GM21737 (cell line): ENCODE data around the gene FARP1.
"Not testable (repeated sequence)": the region's sequence is repeated elsewhere in the genome, so short reads cannot be mapped to it uniquely, and the experiment has no call there.

Experiments
- ATAC-seq: cut with Tn5 transposase; IDR thresholded peaks from one replicate; pipeline ENCODE4 v1.9.1; 2021; ENCODE audit warnings: mild to moderate bottlenecking, moderate library complexity; ENCODE audit not compliant: unreplicated experiment

FARP1 gene

DNA sequence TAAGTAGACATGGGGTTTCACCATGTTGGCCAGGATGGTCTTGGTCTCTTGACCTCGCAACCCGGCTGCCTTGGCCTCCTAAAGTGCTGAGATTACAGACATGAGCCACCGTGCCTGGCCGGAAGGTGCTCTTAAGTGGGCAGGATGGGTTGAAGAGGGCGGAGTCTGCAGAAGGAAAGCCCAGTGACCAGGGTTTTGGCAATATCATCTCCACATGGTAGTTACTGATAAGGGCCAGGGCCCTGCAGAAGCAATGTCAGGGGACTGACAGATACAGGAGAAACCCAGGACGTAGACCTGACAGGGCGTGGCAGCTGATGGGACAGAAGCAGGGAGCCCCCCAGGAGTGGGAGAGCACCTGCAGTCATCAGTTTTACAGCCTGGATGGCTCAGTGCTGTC lies 79.9 kb downstream of the FARP1 start:
- no peak for ATAC-seq

DNA sequence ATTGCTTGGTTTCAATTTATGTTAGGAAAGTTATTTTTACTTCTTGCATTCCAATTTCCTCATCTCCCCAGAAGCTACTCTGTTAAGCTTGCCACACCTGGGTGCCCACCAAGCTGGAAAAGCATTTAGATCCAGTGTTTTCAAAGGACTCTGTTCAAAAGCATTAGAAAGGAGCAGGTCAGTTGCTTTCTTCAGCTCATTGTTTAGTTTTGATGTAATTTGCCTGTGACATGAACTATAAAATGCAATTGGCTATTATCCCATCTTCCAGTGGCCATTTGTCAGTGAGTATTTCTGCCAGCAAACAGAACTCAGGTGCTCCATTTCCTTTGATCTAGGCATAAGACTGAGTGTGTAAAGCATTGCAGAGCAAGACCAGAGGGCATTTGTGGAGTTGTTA lies 80.8 kb downstream of the FARP1 start:
- no peak for ATAC-seq

GRCh38 chr13:98224557-98224956 lies 81.7 kb downstream of the FARP1 start:
- ATAC-seq, result no peak

- no peak for ATAC-seq
These were observed 82.4 kb downstream of the FARP1 start for GRCh38 chr13:98225036-98225940.

- no peak for ATAC-seq
These were observed 83.6 kb downstream of the FARP1 start for GRCh38 chr13:98226496-98226895.

DNA sequence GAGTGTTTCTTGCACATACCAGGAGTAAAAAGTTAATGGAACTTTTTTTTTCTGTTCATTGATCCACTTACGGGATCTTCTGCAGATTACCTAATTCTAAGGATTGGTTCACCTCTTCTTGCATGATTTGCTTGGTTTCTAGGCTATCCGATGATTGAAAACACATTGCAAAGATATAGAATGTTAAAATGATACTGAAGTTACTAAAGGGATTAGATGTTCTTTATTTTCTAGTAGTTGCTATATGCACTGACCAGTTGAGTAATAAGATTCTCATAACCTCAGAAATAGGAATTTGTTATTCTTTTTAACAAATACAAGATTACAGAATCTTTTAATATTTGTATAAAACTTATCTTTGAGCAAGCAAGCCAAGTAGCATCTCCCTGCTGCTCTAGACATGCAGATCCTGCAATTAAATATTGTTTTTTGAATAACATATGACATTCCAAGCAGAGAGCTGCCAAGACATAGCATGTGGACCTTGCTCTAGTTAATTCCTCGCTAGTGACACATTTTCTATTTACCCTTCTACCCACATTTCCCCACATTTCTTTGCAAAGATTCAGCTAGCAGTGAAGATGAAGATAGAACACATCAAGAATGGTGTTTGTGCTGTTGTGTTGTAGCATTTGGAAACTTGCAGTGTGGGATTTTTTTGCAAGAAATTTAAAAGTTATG lies 85.9 kb downstream of the FARP1 start:
- ATAC-seq, result no peak

DNA sequence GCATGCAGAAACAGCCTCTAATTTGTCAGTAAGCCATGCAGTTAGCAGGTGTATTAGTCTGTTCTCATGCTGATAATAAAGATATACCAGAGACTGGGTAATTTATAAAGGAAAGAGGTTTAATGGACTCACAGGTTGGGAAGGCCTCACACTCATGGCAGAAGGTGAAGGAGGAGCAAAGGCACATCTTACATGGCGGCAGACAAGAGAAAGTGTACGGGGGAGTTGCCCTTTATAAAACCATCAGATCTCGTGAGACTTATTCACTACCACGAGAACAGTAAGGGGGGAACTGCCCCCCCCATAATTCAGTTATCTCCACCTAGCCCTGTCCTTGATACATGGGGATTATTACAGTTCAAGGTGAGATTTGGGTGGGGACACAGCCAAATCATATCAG lies 87.9 kb downstream of the FARP1 start:
- not testable (repeated sequence) for ATAC-seq

- ATAC-seq, result no peak
These were observed 89.6 kb downstream of the FARP1 start for GRCh38 chr13:98232456-98232855.

- no peak for ATAC-seq
These were observed 90.2 kb downstream of the FARP1 start for GRCh38 chr13:98233127-98233526.

DNA sequence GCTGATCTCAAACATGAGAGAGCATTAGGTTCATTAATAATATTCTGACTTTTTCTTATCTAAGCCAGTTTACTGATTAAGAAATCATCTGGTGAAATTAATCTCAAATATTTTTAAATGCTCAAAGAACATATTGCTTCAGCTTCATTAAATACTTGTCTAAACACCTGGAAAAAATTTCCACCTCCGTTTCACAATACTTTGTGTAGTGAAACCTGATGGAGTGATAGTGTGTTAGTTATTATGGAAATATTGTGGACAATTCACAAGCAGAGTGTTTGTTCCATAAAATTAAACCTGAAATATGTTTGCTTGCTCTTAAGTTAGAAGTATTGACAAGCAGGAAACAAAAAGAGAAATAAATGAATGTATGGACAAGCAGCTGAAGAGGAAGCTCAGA lies 91.5 kb downstream of the FARP1 start:
- ATAC-seq, result no peak

DNA sequence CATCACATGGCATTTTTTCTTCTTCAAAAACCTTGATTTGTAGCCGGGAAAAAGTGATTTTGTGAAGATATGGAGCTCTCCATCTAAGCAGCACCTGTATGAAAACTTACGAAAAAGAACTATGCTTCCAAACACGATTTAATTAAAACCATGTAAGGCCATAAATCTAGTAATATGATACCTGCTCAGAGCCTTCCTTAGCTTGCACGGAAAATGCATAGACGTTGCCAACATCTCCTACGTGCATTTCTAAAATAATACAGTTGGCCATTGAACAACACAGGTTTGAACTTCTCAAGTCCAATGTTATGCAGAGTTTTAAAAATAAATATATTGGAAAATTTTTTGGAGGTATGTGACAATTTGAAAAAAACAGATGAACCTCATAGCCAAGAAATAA lies 93.3 kb downstream of the FARP1 start:
- no peak for ATAC-seq

- ATAC-seq, result no peak
These were observed 94.4 kb downstream of the FARP1 start for GRCh38 chr13:98237331-98237730.

GRCh38 chr13:98239162-98240076 lies 96.5 kb downstream of the FARP1 start:
- no peak for ATAC-seq

DNA sequence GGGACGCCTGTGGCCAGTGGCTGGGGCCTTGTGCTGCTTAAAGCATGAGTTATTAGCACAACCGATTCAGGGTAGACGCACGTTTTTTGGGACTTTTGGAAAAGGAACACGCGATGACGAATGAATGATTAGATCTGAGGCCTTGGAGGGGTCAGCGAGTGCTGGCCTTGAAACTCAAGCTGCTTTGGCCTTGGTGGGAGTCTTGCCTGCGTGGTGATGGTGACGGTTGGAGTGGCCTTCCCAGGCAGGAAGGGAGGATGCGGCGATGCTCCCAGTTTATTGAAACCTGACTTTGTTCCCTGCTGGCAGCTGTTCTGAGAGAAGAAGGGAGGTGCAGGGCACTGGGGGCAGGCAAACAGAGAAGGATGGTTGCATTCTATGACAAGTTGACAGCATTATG lies 97.2 kb downstream of the FARP1 start:
- ATAC-seq, result no peak

GRCh38 chr13:98240974-98241373 lies 98.1 kb downstream of the FARP1 start:
- no peak for ATAC-seq

DNA sequence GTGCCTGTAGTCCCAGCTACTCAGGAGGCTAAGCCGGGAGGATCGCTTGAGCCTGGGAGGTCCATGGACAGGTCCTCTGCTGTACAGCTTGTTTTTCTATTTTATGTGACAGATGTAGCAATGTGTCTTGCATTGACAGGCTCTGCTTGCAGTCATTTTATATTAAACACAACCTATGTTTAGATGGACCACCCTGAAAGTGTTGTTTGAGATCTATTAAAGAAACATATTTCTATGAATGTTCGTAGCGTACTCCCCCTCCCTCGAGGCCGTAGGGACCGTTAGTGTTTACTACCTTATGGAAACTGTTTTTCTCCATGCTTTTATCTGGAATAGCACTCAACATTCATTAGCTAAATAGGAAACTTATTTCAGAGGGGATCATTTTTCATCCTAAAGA lies 99.1 kb downstream of the FARP1 start:
- ATAC-seq, result no peak

GRCh38 chr13:98242403-98242802 lies 99.5 kb downstream of the FARP1 start:
- no peak for ATAC-seq

DNA sequence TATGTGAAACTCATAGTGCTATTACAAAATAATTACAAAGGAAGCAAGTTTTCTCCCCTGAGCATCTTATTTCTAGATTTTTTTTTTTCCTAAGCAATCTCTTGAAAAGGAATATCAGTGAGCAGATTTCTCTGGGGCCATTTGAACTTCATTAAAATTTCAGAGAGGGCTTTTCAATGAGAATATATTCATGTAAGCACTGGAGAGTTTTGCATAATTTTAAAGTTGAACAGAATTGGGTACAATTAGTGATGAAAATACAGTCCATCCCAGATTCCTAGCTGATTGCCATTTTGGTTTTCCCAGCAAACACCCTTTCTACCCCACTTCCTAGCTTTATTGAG lies 101.0 kb downstream of the FARP1 start:
- no peak for ATAC-seq

- ATAC-seq, result no peak
These were observed 103.8 kb downstream of the FARP1 start for GRCh38 chr13:98246538-98247172.

GRCh38 chr13:98251708-98252107 lies 108.8 kb downstream of the FARP1 start:
- ATAC-seq, result no peak

GRCh38 chr13:98252931-98253470 lies 110.1 kb downstream of the FARP1 start:
- ATAC-seq, result no peak
